ENCODE data around the gene TTC39B.

- TF ChIP-seq POLR2AphosphoS5 (IDR thresholded peaks at IDR 0.05; ENCODE audit: borderline replicate concordance, low read depth, low read length): no peak
- no peak for TF ChIP-seq EZH2 (IDR thresholded peaks at IDR 0.05)
Measured at GRCh38 chr9:15329539-15330109, 22.6 kb upstream of the TTC39B start.
